ENCODE results near the gene PARP1. TPM values are rescaled to one million over a fixed set of nuclear protein-coding genes. Genes with fewer than 3 reads are reported as not detected.

PARP1 gene
- total RNA-seq, 1 experiment from 2014 or later = 213 TPM

DNA sequence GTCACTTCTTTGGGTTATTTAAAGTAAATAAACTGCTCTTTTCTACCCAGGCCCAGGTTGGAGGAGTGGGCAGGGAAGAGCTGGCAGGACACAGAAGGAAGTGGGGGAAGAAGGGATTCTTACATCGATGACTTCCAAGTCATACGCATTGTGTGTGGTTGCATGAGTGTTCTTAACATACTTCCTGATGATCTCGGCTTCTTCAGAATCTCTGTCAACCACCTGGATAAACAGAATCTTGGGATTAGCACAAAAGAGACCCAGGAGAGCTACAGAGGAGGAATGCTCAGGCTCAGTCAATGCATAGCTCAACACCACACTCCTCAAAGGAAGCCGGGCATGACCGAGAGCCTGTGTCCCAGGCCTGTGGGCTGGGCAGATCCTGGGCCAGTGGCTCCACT, 42.1 kb downstream of the PARP1 start (continued):
- TF ChIP-seq, protein P1, sequence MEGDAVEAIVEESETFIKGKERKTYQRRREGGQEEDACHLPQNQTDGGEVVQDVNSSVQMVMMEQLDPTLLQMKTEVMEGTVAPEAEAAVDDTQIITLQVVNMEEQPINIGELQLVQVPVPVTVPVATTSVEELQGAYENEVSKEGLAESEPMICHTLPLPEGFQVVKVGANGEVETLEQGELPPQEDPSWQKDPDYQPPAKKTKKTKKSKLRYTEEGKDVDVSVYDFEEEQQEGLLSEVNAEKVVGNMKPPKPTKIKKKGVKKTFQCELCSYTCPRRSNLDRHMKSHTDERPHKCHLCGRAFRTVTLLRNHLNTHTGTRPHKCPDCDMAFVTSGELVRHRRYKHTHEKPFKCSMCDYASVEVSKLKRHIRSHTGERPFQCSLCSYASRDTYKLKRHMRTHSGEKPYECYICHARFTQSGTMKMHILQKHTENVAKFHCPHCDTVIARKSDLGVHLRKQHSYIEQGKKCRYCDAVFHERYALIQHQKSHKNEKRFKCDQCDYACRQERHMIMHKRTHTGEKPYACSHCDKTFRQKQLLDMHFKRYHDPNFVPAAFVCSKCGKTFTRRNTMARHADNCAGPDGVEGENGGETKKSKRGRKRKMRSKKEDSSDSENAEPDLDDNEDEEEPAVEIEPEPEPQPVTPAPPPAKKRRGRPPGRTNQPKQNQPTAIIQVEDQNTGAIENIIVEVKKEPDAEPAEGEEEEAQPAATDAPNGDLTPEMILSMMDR (IDR thresholded peaks at IDR 0.05 in 2 of 3, conservative IDR thresholded peaks at IDR 0.05 in 1 of 3; ENCODE audit: borderline replicate concordance in 1 of 3, insufficient read depth in 1 of 3, low read depth in 2 of 3, low read length in 2 of 3) = no peak
- TF ChIP-seq ZFX (IDR thresholded peaks at IDR 0.05) (no peak), ZBTB33 (IDR thresholded peaks at IDR 0.05; ENCODE audit: extremely low read depth, insufficient replicate concordance, low read length) (no peak), ELF1 (IDR thresholded peaks at IDR 0.05; ENCODE audit: borderline replicate concordance, low read depth) (no peak), EZH2phosphoT487 (IDR thresholded peaks at IDR 0.05; ENCODE audit: borderline replicate concordance) (no peak)

GRCh38 chr1:226364901-226365565, 42.9 kb downstream of the PARP1 start:
- no peaks in the 10 kb centered on the region for H3K9me2 ChIP-seq (ENCODE audit: insufficient read depth)
- H3K4me3 ChIP-seq (replicated peaks in 1 of 2; ENCODE audit: low read depth in 1 of 2, low read length in 2 of 2) = no peak overlapping the region
- ChIA-PET POLR2A (no interaction called here), CTCF (no interaction called here), RAD21 (ENCODE audit: low non-redundant PET in 1 of 2, low total read pairs in 2 of 2, uncharacterized antibody in 2 of 2, unreplicated experiment in 2 of 2) (no interaction called here)
- no peaks in the 10 kb centered on the region for H4K20me1 ChIP-seq (ENCODE audit: insufficient read depth)
- peaks cover 54 to 56% of the 10 kb centered on the region in 2 experiments; a peak in 3 of 4 replicates for H3K36me3 ChIP-seq (ENCODE audit: control insufficient read depth in 1 of 2, insufficient read depth in 2 of 2, low read length in 2 of 2)
- H3K4me2 ChIP-seq (ENCODE audit: low read length) = no peak overlapping the region
- H3K4me1 ChIP-seq (ENCODE audit: control insufficient read depth in 1 of 2, insufficient read depth in 2 of 2, low read length in 2 of 2) = no peaks in the 10 kb centered on the region
- H2AFZ ChIP-seq (ENCODE audit: low read depth, low read length, poor library complexity, severe bottlenecking) = no peak overlapping the region
- no TSS peak for BruUV-seq (replicated peaks)
- ATAC-seq = no peak
- H3K9me3 ChIP-seq (ENCODE audit: control insufficient read depth in 1 of 2, insufficient read depth in 1 of 2, low read depth in 1 of 2, low read length in 2 of 2) = no peaks in the 10 kb centered on the region
- no peak overlapping the region for H3K27ac ChIP-seq (ENCODE audit: low read depth, low read length)
- TF ChIP-seq POLR2A (IDR thresholded peaks at IDR 0.05; ENCODE audit: borderline replicate concordance, extremely low read depth, insufficient read depth, insufficient read length) (no peak), CBX3 (IDR thresholded peaks at IDR 0.05; ENCODE audit: low read depth) (no peak)
- TF ChIP-seq, protein P2, sequence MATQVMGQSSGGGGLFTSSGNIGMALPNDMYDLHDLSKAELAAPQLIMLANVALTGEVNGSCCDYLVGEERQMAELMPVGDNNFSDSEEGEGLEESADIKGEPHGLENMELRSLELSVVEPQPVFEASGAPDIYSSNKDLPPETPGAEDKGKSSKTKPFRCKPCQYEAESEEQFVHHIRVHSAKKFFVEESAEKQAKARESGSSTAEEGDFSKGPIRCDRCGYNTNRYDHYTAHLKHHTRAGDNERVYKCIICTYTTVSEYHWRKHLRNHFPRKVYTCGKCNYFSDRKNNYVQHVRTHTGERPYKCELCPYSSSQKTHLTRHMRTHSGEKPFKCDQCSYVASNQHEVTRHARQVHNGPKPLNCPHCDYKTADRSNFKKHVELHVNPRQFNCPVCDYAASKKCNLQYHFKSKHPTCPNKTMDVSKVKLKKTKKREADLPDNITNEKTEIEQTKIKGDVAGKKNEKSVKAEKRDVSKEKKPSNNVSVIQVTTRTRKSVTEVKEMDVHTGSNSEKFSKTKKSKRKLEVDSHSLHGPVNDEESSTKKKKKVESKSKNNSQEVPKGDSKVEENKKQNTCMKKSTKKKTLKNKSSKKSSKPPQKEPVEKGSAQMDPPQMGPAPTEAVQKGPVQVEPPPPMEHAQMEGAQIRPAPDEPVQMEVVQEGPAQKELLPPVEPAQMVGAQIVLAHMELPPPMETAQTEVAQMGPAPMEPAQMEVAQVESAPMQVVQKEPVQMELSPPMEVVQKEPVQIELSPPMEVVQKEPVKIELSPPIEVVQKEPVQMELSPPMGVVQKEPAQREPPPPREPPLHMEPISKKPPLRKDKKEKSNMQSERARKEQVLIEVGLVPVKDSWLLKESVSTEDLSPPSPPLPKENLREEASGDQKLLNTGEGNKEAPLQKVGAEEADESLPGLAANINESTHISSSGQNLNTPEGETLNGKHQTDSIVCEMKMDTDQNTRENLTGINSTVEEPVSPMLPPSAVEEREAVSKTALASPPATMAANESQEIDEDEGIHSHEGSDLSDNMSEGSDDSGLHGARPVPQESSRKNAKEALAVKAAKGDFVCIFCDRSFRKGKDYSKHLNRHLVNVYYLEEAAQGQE (IDR thresholded peaks at IDR 0.05; ENCODE audit: low read depth) = no peak
- H3K27me3 ChIP-seq (ENCODE audit: insufficient read depth, low read length) = no peaks in the 10 kb centered on the region
- H3K9ac ChIP-seq (ENCODE audit: low read length) = no peak overlapping the region
- no peaks in the 10 kb centered on the region for H3K79me2 ChIP-seq (ENCODE audit: insufficient read depth, low read length)
- intact Hi-C loops (cut with micrococcal nuclease) = no loop called here
- no peak for DNase-seq (ENCODE audit: low read depth, low spot score)

All from HCT116 (cell line).